ENCODE data around the gene LRMDA.

Gene LRMDA

GRCh38 chr10:75773813-75774782 is 342.7 kb downstream of the LRMDA start:
- no peak overlapping the region for H3K27ac ChIP-seq (ENCODE audit: low read length)
- H3K4me2 ChIP-seq (ENCODE audit: low read length): no peak overlapping the region
- no peaks in the 10 kb centered on the region for H3K27me3 ChIP-seq (ENCODE audit: low read depth, low read length)
- no peaks in the 10 kb centered on the region for H4K20me1 ChIP-seq (ENCODE audit: insufficient read depth, low read length)
- H2AFZ ChIP-seq (ENCODE audit: low read depth, low read length): no peak overlapping the region
- H3K4me1 ChIP-seq (ENCODE audit: low read length): peaks cover 5% of the 10 kb centered on the region; the same call in 1 of the 2 replicates
- no peak for TF ChIP-seq EZH2phosphoT487 (IDR thresholded peaks at IDR 0.05; ENCODE audit: low read depth)
- TF ChIP-seq, protein P1, sequence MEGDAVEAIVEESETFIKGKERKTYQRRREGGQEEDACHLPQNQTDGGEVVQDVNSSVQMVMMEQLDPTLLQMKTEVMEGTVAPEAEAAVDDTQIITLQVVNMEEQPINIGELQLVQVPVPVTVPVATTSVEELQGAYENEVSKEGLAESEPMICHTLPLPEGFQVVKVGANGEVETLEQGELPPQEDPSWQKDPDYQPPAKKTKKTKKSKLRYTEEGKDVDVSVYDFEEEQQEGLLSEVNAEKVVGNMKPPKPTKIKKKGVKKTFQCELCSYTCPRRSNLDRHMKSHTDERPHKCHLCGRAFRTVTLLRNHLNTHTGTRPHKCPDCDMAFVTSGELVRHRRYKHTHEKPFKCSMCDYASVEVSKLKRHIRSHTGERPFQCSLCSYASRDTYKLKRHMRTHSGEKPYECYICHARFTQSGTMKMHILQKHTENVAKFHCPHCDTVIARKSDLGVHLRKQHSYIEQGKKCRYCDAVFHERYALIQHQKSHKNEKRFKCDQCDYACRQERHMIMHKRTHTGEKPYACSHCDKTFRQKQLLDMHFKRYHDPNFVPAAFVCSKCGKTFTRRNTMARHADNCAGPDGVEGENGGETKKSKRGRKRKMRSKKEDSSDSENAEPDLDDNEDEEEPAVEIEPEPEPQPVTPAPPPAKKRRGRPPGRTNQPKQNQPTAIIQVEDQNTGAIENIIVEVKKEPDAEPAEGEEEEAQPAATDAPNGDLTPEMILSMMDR (IDR thresholded peaks at IDR 0.05; ENCODE audit: low read depth, low read length): no peak
- no peaks in the 10 kb centered on the region for H3K36me3 ChIP-seq (replicated peaks; ENCODE audit: low read depth, low read length)
- no peak overlapping the region for H3K4me3 ChIP-seq (ENCODE audit: low read length)
- no peak overlapping the region for H3K9ac ChIP-seq (ENCODE audit: low read length)
- no peaks in the 10 kb centered on the region for H3K79me2 ChIP-seq (ENCODE audit: low read length)
- H3K9me3 ChIP-seq (ENCODE audit: insufficient read depth, low read length): no peaks in the 10 kb centered on the region

- Histone ChIP-seq H3K4me1 (ENCODE audit: low read length) (peaks cover 5% of the 10 kb centered on the region; the same call in 1 of the 2 replicates), H2AFZ (ENCODE audit: low read depth, low read length) (no peak overlapping the region), H3K27me3 (ENCODE audit: low read depth, low read length) (no peaks in the 10 kb centered on the region), H3K79me2 (ENCODE audit: low read length) (no peaks in the 10 kb centered on the region), H4K20me1 (ENCODE audit: insufficient read depth, low read length) (no peaks in the 10 kb centered on the region), H3K9me3 (ENCODE audit: insufficient read depth, low read length) (no peaks in the 10 kb centered on the region), H3K36me3 (replicated peaks; ENCODE audit: low read depth, low read length) (no peaks in the 10 kb centered on the region), H3K4me2 (ENCODE audit: low read length) (no peak overlapping the region), H3K27ac (ENCODE audit: low read length) (no peak overlapping the region), H3K4me3 (ENCODE audit: low read length) (no peak overlapping the region), H3K9ac (ENCODE audit: low read length) (no peak overlapping the region)
- TF ChIP-seq, protein P1 (IDR thresholded peaks at IDR 0.05; ENCODE audit: low read depth, low read length): no peak
- no peak for TF ChIP-seq EZH2phosphoT487 (IDR thresholded peaks at IDR 0.05; ENCODE audit: low read depth)
Measured at GRCh38 chr10:75774783-75775490, 343.5 kb downstream of the LRMDA start.

GRCh38 chr10:75776738-75777504 is 345.5 kb downstream of the LRMDA start:
- no peak overlapping the region for H2AFZ ChIP-seq (ENCODE audit: low read depth, low read length)
- H3K36me3 ChIP-seq (replicated peaks; ENCODE audit: low read depth, low read length): no peaks in the 10 kb centered on the region
- no peaks in the 10 kb centered on the region for H4K20me1 ChIP-seq (ENCODE audit: insufficient read depth, low read length)
- no peak overlapping the region for H3K4me3 ChIP-seq (ENCODE audit: low read length)
- no peaks in the 10 kb centered on the region for H3K9me3 ChIP-seq (ENCODE audit: insufficient read depth, low read length)
- no peaks in the 10 kb centered on the region for H3K79me2 ChIP-seq (ENCODE audit: low read length)
- TF ChIP-seq, protein P1 (IDR thresholded peaks at IDR 0.05; ENCODE audit: low read depth, low read length): no peak
- TF ChIP-seq EZH2phosphoT487 (IDR thresholded peaks at IDR 0.05; ENCODE audit: low read depth): no peak
- no peak overlapping the region for H3K9ac ChIP-seq (ENCODE audit: low read length)
- H3K4me1 ChIP-seq (ENCODE audit: low read length): peaks cover 5% of the 10 kb centered on the region; the same call in 1 of the 2 replicates
- H3K27ac ChIP-seq (ENCODE audit: low read length): no peak overlapping the region
- no peak overlapping the region for H3K4me2 ChIP-seq (ENCODE audit: low read length)
- no peaks in the 10 kb centered on the region for H3K27me3 ChIP-seq (ENCODE audit: low read depth, low read length)

Data from OCI-LY3 (cell line).